CD4-positive, alpha-beta T cell (primary cell): ENCODE results near the gene ZNF385B. TPM values are rescaled to one million over a fixed set of nuclear protein-coding genes. Genes with fewer than 3 reads are reported as not detected.

Experiments used
- ATAC-seq: fragments of 200-7000 bp; cut with Tn5 transposase; one replicate; pipeline ENCODE4 v1.10.0; 2022; ENCODE audit warnings: mild to moderate bottlenecking; ENCODE audit not compliant: poor library complexity
- CTCF ChIA-PET: fragments of 350-600 bp; sonication (Branson Sonifier 250); formaldehyde crosslinking; loops from one replicate; lab custom pipeline; 2021; ENCODE audit warnings: antibody characterized with exemption, inconsistent platforms; lab: Charles Lee
- POLR2A ChIA-PET: fragments of 350-600 bp; sonication (Branson Sonifier 250); formaldehyde crosslinking; loops from one replicate; lab custom pipeline; 2021; ENCODE audit warnings: antibody characterized with exemption, inconsistent platforms; lab: Charles Lee
- DNase-seq, 14 experiments: peaks; one replicate each; pipeline ENCODE4 v3.0.0-alpha.2; 2013 to 2020; ENCODE audit warnings: mixed read lengths in 2 of 14
- H3K27ac ChIP-seq, 2 donors: one replicate each; pipeline versions ENCODE4 v1.5.1 to v1.7.0; 2013; ENCODE audit warnings: low read length in 2 of 2, low read depth in 1 of 2, mild to moderate bottlenecking in 1 of 2
- H3K27me3 ChIP-seq, 2 experiments: 1 replicate in 1 of 2; 2 replicates in 1 of 2; pipeline versions ENCODE4 v1.6.1 to v1.7.0; 2013; ENCODE audit warnings: low read length in 2 of 2, control low read depth in 1 of 2, mild to moderate bottlenecking in 1 of 2, moderate library complexity in 1 of 2; ENCODE audit not compliant: insufficient read depth in 2 of 2, control insufficient read depth in 1 of 2
- H3K36me3 ChIP-seq: one replicate; pipeline ENCODE4 v1.6.1; 2013; ENCODE audit warnings: low read length, control low read depth; ENCODE audit not compliant: insufficient read depth
- H3K4me1 ChIP-seq: one replicate; pipeline ENCODE4 v1.6.1; 2013; ENCODE audit warnings: low read length, control low read depth; ENCODE audit not compliant: insufficient read depth
- H3K4me3 ChIP-seq: one replicate; pipeline ENCODE4 v1.5.1; 2013; ENCODE audit warnings: mild to moderate bottlenecking, low read length, moderate library complexity
- H3K9me3 ChIP-seq, 2 experiments: 1 replicate in 1 of 2; 2 replicates in 1 of 2; pipeline versions ENCODE4 v1.6.1 to v1.7.0; 2013; ENCODE audit warnings: low read length in 2 of 2, mild to moderate bottlenecking in 2 of 2, control low read depth in 1 of 2, moderate library complexity in 1 of 2; ENCODE audit not compliant: control insufficient read depth in 1 of 2, insufficient read depth in 1 of 2
- H3K27ac Mint-ChIP-seq: one replicate; pipeline ENCODE4 v1.8.0; 2020; ENCODE audit warnings: mixed read lengths
- H3K27me3 Mint-ChIP-seq: one replicate; pipeline ENCODE4 v1.8.0; 2021; ENCODE audit warnings: mixed read lengths
- H3K36me3 Mint-ChIP-seq: one replicate; pipeline ENCODE4 v1.8.0; 2021; ENCODE audit warnings: low read depth, mixed read lengths
- H3K4me1 Mint-ChIP-seq: one replicate; pipeline ENCODE4 v1.8.0; 2021; ENCODE audit warnings: low read depth, mixed read lengths
- H3K4me3 Mint-ChIP-seq: one replicate; pipeline ENCODE4 v1.8.0; 2020; ENCODE audit warnings: mild to moderate bottlenecking, mixed read lengths
- H3K9me3 Mint-ChIP-seq: one replicate; pipeline ENCODE4 v1.8.0; 2020; ENCODE audit warnings: mixed read lengths
- intact Hi-C, 2 experiments: fragments of 100-400 bp; cut with DNase I in 1 of 2; cut with micrococcal nuclease in 1 of 2; formaldehyde crosslinking; loops; one replicate each; pipeline versions ENCODE4 v1.15.1 to v1.9.0; 2023 to 2025; cut with DNase I, micrococcal nuclease
- total RNA-seq, 174 experiments: library from RNA in 2 of 174; stranded (reverse) in 2 of 174; gene quantifications; one replicate each; pipeline ENCODE4 v1.2.3 and lab custom pipeline; 2021 to 2026
- TF ChIP-seq, protein P1 (sequence below): fragments of 200-600 bp; IDR thresholded peaks from one replicate; pipeline ENCODE4 v1.8.0; 2022; ENCODE audit warnings: antibody characterized with exemption, mild to moderate bottlenecking

The ZNF385B gene
- total RNA-seq, 2 experiments from 2014 or later: not detected

DNA sequence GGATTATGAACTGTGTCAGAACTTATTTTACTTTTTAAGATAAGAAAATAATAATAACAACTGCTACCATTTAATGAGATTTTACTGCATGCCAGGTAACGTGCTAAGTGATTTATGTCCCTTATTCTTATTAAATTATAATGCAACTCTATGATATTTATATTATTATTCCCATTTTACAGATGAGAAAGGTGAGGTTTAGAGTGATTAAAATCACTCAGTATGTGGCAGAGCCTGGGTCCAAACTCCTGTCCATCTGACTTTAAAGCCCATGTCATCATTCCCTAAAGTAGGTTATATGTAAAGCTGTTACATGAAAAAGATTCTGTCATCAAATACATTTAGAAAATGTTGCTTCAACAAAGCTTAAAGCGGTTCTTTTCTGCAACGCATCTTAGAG is 308.0 kb downstream of the ZNF385B start:
- Mint-ChIP-seq H3K27me3 (peaks cover 8% of the 10 kb centered on the region), H3K9me3 (no peaks in the 10 kb centered on the region), H3K4me3 (no peak overlapping the region), H3K4me1 (no peaks in the 10 kb centered on the region), H3K27ac (no peak overlapping the region), H3K36me3 (no peaks in the 10 kb centered on the region)
- H3K4me1 ChIP-seq: no peaks in the 10 kb centered on the region
- no peaks in the 10 kb centered on the region for H3K9me3 ChIP-seq
- ATAC-seq (no peak), DNase-seq (no peak)
- no peaks in the 10 kb centered on the region for H3K27me3 ChIP-seq
- ChIA-PET POLR2A (no interaction called here), CTCF (no interaction called here)
- no peak overlapping the region for H3K27ac ChIP-seq
- intact Hi-C loops: no loop called here
- H3K36me3 ChIP-seq: no peaks in the 10 kb centered on the region
- TF ChIP-seq, protein P1, sequence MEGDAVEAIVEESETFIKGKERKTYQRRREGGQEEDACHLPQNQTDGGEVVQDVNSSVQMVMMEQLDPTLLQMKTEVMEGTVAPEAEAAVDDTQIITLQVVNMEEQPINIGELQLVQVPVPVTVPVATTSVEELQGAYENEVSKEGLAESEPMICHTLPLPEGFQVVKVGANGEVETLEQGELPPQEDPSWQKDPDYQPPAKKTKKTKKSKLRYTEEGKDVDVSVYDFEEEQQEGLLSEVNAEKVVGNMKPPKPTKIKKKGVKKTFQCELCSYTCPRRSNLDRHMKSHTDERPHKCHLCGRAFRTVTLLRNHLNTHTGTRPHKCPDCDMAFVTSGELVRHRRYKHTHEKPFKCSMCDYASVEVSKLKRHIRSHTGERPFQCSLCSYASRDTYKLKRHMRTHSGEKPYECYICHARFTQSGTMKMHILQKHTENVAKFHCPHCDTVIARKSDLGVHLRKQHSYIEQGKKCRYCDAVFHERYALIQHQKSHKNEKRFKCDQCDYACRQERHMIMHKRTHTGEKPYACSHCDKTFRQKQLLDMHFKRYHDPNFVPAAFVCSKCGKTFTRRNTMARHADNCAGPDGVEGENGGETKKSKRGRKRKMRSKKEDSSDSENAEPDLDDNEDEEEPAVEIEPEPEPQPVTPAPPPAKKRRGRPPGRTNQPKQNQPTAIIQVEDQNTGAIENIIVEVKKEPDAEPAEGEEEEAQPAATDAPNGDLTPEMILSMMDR: no peak
- no peak overlapping the region for H3K4me3 ChIP-seq

DNA sequence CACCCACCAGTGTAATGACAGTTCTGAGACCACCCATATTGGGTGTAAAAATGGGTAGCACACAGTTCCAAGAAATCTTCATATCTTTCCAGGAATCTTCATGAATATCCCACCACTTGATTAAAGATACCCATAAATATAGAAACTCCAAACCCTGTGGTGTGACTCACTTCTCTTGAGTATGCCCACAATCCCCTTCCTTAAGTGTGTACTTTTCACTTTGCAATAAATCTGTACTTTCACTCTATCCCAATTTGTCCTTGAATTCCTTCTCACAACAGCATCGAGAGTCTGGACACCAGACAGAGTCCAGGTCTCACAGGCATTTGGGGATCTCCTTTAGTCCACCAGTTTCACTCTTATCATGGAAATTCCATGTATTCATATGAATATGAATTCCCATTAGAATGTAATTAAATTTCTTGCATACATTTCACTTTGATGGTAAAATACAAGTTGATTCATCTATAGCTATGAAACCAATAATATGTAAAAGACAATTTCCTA is 309.8 kb downstream of the ZNF385B start:
- intact Hi-C loops: no loop called here
- Mint-ChIP-seq H3K27me3 (peaks cover 10% of the 10 kb centered on the region), H3K27ac (no peak overlapping the region), H3K9me3 (no peaks in the 10 kb centered on the region), H3K36me3 (no peaks in the 10 kb centered on the region), H3K4me1 (no peaks in the 10 kb centered on the region), H3K4me3 (no peak overlapping the region)
- ChIA-PET CTCF (no interaction called here), POLR2A (no interaction called here)
- DNase-seq (no peak), ATAC-seq (no peak)
- no peaks in the 10 kb centered on the region for H3K9me3 ChIP-seq
- no peaks in the 10 kb centered on the region for H3K4me1 ChIP-seq
- H3K27ac ChIP-seq: no peak overlapping the region
- H3K4me3 ChIP-seq: no peak overlapping the region
- H3K36me3 ChIP-seq: no peaks in the 10 kb centered on the region
- no peaks in the 10 kb centered on the region for H3K27me3 ChIP-seq
- TF ChIP-seq, protein P1: no peak

DNA sequence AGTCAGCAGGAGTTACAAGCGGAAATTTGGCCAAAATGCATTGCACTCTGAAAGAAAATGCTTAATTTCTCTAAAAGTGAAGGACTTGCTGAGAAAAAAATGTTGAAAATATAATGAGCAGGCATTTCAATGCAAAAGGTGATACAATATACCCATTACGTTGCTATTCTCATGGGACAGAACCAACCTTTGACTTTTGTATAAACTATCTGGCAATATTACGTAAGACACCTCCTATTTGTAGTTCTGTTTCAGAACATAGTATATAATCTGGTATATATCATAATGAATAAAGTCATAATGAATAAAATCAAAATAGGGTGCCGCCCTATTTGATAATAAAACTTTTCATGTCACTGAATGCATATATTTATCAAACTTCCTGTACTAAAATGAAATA is 310.6 kb downstream of the ZNF385B start:
- Histone ChIP-seq H3K9me3 (no peaks in the 10 kb centered on the region), H3K4me1 (no peaks in the 10 kb centered on the region), H3K36me3 (no peaks in the 10 kb centered on the region), H3K27me3 (no peaks in the 10 kb centered on the region), H3K27ac (no peak overlapping the region), H3K4me3 (no peak overlapping the region)
- H3K9me3 Mint-ChIP-seq: no peaks in the 10 kb centered on the region
- H3K4me3 Mint-ChIP-seq: no peak overlapping the region
- H3K27me3 Mint-ChIP-seq: peaks cover 10% of the 10 kb centered on the region
- no peaks in the 10 kb centered on the region for H3K4me1 Mint-ChIP-seq
- DNase-seq (no peak), ATAC-seq (no peak)
- no peaks in the 10 kb centered on the region for H3K36me3 Mint-ChIP-seq
- CTCF ChIA-PET: no interaction called here
- POLR2A ChIA-PET: no interaction called here
- TF ChIP-seq, protein P1: no peak
- intact Hi-C loops: no loop called here
- H3K27ac Mint-ChIP-seq: no peak overlapping the region
